ENCODE data around the gene GPR55. TPM values are rescaled to one million over a fixed set of nuclear protein-coding genes. Genes with fewer than 3 reads are reported as not detected.

Gene GPR55
- total and polyA plus RNA-seq, 7 donors: 0.01 to 0.32 (median 0.03) TPM; not detected in 4

DNA sequence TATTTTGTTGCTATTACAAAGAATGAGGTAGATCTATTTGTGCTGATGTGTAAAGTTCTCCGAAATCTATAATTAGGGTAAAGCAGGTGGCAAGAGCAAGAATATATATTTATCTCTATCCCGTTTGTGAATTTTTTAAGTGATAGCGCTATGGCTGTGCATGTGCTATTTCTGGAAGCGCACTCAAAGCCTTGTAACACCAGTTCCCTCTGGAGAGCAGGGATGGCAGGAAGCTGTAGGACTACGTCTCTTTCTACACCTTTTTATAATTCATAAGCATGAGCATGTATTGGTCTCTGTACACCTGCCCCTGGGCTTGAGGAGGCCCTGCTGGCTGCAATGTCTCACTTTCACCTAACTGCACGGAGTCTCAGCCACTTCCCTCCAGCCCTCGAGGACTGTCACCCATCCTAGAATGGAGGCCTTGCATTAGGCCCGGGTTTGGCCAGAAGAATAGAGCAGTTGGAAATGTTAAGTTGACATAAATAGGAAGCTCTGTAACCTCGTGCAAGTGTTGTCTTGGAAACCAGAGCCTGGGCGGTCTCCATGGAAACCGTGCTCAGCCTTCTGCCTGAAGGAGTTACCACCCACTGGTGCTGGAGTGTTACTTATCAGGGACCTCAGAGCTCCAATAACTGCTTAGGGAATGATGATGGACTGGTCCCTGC, 39.4 kb downstream of the GPR55 start:
- DNase-seq (no peak), ATAC-seq (no peak)
- Histone ChIP-seq H3K36me3 (ENCODE audit: insufficient read depth in 1 of 2, low read depth in 1 of 2) (no peaks in the 10 kb centered on the region), H3K4me1 (no peaks in the 10 kb centered on the region), H3K4me3 (no peak overlapping the region), H3K9me3 (no peaks in the 10 kb centered on the region), H3K27me3 (ENCODE audit: insufficient read depth in 3 of 3, low read length in 2 of 3) (no peaks in the 10 kb centered on the region), H3K27ac (no peak overlapping the region)
- intact Hi-C loops (cut with DNase I): no loop called here
- WGBS, 3 donors: 58 to 62% (median 60%) methylated on average over 11 of the region's 11 CpGs
- TF ChIP-seq CTCF (IDR thresholded peaks at IDR 0.05): no peak

DNA sequence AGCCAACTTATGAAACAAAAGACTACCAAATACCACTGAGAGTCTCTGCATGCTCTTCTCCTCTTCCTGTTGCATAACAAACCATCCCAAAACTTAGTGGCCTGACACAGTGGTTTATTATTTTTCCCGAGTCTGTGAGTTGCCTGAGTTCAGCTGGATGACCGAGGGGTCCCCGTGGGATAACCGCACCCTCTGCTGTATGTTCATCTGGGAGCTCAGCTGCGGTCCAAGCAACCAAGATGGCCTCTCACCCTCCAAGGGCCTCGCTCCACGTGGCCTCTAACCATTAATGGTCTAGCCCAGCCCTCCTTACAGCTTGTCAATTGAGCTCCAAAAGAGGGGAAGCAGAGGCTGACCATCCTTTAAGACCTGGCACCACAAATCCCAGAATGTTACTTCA, 43.2 kb downstream of the GPR55 start:
- Histone ChIP-seq H3K4me1 (no peaks in the 10 kb centered on the region), H3K27ac (no peak overlapping the region), H3K9me3 (no peaks in the 10 kb centered on the region), H3K27me3 (ENCODE audit: insufficient read depth in 3 of 3, low read length in 2 of 3) (no peaks in the 10 kb centered on the region), H3K4me3 (no peak overlapping the region), H3K36me3 (ENCODE audit: insufficient read depth in 1 of 2, low read depth in 1 of 2) (no peaks in the 10 kb centered on the region)
- no peak for DNase-seq
- intact Hi-C loops (cut with DNase I): no loop called here
- TF ChIP-seq CTCF (IDR thresholded peaks at IDR 0.05): no peak
- ATAC-seq: no peak
- WGBS, 3 donors: 67 to 79% (median 79%) methylated on average over 7 of the region's 7 CpGs

- Histone ChIP-seq H3K9me3 (no peaks in the 10 kb centered on the region), H3K36me3 (ENCODE audit: insufficient read depth in 1 of 2, low read depth in 1 of 2) (no peaks in the 10 kb centered on the region), H3K27ac (no peak overlapping the region), H3K4me3 (no peak overlapping the region), H3K27me3 (ENCODE audit: insufficient read depth in 3 of 3, low read length in 2 of 3) (no peaks in the 10 kb centered on the region), H3K4me1 (no peaks in the 10 kb centered on the region)
- intact Hi-C loops (cut with DNase I): no loop called here
- no peak for DNase-seq
- ATAC-seq: no peak
- 76 to 85% (median 83%) methylated on average over 9 of the region's 9 CpGs for WGBS, 3 donors
- TF ChIP-seq CTCF (IDR thresholded peaks at IDR 0.05): no peak
Observed at GRCh38 chr2:230879891-230880290, 45.2 kb downstream of the GPR55 start.

GRCh38 chr2:230879271-230879882, 45.7 kb downstream of the GPR55 start:
- H3K9me3 ChIP-seq: no peaks in the 10 kb centered on the region
- no peak overlapping the region for H3K27ac ChIP-seq
- TF ChIP-seq CTCF (IDR thresholded peaks at IDR 0.05): no peak
- intact Hi-C loops (cut with DNase I): no loop called here
- no peak for DNase-seq
- ATAC-seq: no peak
- H3K4me1 ChIP-seq: no peaks in the 10 kb centered on the region
- H3K36me3 ChIP-seq (ENCODE audit: insufficient read depth in 1 of 2, low read depth in 1 of 2): no peaks in the 10 kb centered on the region
- 62 to 68% (median 65%) methylated on average over 11 of the region's 11 CpGs for WGBS, 3 donors
- no peak overlapping the region for H3K4me3 ChIP-seq
- H3K27me3 ChIP-seq (ENCODE audit: insufficient read depth in 3 of 3, low read length in 2 of 3): no peaks in the 10 kb centered on the region
